Measurements from ENCODE around the gene SNTA1.

DNA sequence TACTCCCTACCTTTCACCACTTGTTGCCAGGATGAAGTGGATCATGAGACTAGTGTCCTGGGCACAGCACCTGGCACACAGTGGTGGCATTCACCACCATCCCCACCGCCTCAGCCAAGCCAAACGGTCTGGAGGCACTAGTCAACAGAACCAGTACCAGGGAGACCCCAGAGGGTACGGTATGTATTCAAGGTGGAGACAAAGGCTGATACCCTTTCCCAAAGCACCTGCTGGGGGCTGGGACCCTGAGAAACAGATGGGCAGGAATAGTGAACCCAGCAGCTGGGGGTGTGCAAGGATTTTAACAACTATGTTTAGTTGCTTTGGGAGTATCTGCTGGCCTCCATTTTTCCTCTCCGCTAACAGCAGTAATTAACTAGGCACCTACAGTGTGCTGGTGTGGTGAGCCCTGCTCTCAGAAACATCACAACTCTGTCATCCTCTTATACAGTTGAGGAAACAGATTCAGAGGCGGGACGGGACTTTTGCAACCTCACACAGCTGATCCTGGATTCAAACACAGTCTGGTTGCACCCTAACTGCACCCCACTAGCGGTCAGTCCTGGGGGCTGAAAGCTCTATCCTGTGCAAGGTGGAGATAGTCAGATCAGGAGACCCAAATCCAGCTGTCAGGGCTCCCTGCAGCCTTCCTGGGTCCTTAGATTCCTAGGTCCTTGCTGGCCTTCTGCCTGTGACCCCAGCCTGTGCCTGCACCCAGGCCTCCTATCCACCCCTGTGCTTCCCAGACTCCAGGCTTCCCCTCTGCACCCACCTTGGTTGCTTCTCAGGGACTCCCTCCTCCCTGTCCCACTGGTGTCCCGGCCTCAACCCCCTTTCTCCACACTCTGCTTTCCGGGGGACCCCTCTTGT, 1.2 kb downstream of the SNTA1 start:
- TF ChIP-seq, protein P1, sequence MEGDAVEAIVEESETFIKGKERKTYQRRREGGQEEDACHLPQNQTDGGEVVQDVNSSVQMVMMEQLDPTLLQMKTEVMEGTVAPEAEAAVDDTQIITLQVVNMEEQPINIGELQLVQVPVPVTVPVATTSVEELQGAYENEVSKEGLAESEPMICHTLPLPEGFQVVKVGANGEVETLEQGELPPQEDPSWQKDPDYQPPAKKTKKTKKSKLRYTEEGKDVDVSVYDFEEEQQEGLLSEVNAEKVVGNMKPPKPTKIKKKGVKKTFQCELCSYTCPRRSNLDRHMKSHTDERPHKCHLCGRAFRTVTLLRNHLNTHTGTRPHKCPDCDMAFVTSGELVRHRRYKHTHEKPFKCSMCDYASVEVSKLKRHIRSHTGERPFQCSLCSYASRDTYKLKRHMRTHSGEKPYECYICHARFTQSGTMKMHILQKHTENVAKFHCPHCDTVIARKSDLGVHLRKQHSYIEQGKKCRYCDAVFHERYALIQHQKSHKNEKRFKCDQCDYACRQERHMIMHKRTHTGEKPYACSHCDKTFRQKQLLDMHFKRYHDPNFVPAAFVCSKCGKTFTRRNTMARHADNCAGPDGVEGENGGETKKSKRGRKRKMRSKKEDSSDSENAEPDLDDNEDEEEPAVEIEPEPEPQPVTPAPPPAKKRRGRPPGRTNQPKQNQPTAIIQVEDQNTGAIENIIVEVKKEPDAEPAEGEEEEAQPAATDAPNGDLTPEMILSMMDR (IDR thresholded peaks at IDR 0.05), result no peak
- no peak for TF ChIP-seq ZFX (IDR thresholded peaks at IDR 0.05; ENCODE audit: borderline replicate concordance)

All from 22Rv1 (cell line).